WTC11 (cell line): ENCODE results near the gene MFSD12. TPM values are rescaled to one million over a fixed set of nuclear protein-coding genes. Genes with fewer than 3 reads are reported as not detected.

Experiments
- ATAC-seq: fragments of 200-7000 bp; cut with Tn5 transposase; 2 replicates; pipeline ENCODE4 v1.10.0; 2021; ENCODE audit warnings: mild to moderate bottlenecking, moderate library complexity
- CTCF ChIA-PET: fragments of 300-600 bp; sonication (Branson Sonifier 250); formaldehyde crosslinking; loops from one replicate; lab custom pipeline; 2021; ENCODE audit warnings: antibody characterized with exemption; lab: Charles Lee
- POLR2A ChIA-PET: fragments of 350-600 bp; sonication (Branson Sonifier 250); formaldehyde crosslinking; loops from one replicate; lab custom pipeline; 2021; ENCODE audit warnings: antibody characterized with exemption; lab: Charles Lee
- DNase-seq: peaks from one replicate; pipeline ENCODE4 v3.0.0; 2021; ENCODE audit warnings: low spot score
- H3K27ac Mint-ChIP-seq: 2 replicates; pipeline ENCODE4 v1.8.0; 2021; ENCODE audit warnings: mixed read lengths
- H3K27me3 Mint-ChIP-seq: 2 replicates; pipeline ENCODE4 v1.8.0; 2021; ENCODE audit warnings: low read depth, mild to moderate bottlenecking, moderate library complexity, mixed read lengths
- H3K36me3 Mint-ChIP-seq: 2 replicates; pipeline ENCODE4 v1.8.0; 2021; ENCODE audit warnings: mixed read lengths
- H3K4me1 Mint-ChIP-seq: 2 replicates; pipeline ENCODE4 v1.8.0; 2022; ENCODE audit warnings: mixed read lengths
- H3K4me3 Mint-ChIP-seq: 2 replicates; pipeline ENCODE4 v1.8.0; 2021; ENCODE audit warnings: mild to moderate bottlenecking, moderate library complexity, mixed read lengths
- H3K9me3 Mint-ChIP-seq: 2 replicates; pipeline ENCODE4 v1.8.0; 2021; ENCODE audit warnings: mixed read lengths
- AFF4 ChIP-seq: sonication (generic); formaldehyde crosslinking; IDR thresholded peaks from 2 replicates; pipeline ENCODE4 v1.8.1; 2023; ENCODE audit warnings: mild to moderate bottlenecking, missing genetic modification reagents, borderline replicate concordance
- AR ChIP-seq: fragments of 250-450 bp; sonication (Bioruptor Pico); IDR thresholded peaks from 2 replicates; pipeline ENCODE4 v1.9.0; 2021; ENCODE audit warnings: mild to moderate bottlenecking
- ATF2 ChIP-seq: sonication (generic); formaldehyde crosslinking; IDR thresholded peaks from 2 replicates; pipeline ENCODE4 v1.8.1; 2022; ENCODE audit warnings: low read depth, missing genetic modification reagents, borderline replicate concordance
- CREB1 ChIP-seq: sonication (generic); formaldehyde crosslinking; IDR thresholded peaks from 2 replicates; pipeline ENCODE4 v1.8.0; 2023; ENCODE audit warnings: mild to moderate bottlenecking, missing genetic modification reagents
- CTCF ChIP-seq: fragments of 200-600 bp; IDR thresholded peaks from 2 replicates; pipeline ENCODE4 v1.8.0; 2022; ENCODE audit warnings: antibody characterized with exemption
- E2F5 ChIP-seq: sonication (generic); formaldehyde crosslinking; IDR thresholded peaks from 2 replicates; pipeline ENCODE4 v1.8.1; 2022; ENCODE audit warnings: mild to moderate bottlenecking, moderate library complexity, missing genetic modification reagents
- EMX1 ChIP-seq: fragments of 250-450 bp; sonication (Bioruptor Pico); IDR thresholded peaks from 2 replicates; pipeline ENCODE4 v1.8.0; 2021; ENCODE audit warnings: mild to moderate bottlenecking
- ESRRA ChIP-seq: sonication (generic); formaldehyde crosslinking; IDR thresholded peaks from 2 replicates; pipeline ENCODE4 v1.8.1; 2022; ENCODE audit warnings: mild to moderate bottlenecking, missing genetic modification reagents, borderline replicate concordance
- HMGA2 ChIP-seq: fragments of 250-450 bp; sonication (Bioruptor Pico); IDR thresholded peaks from 2 replicates; pipeline ENCODE4 v1.4.0; 2021; ENCODE audit warnings: mild to moderate bottlenecking, moderate library complexity
- MAX ChIP-seq: sonication (generic); formaldehyde crosslinking; IDR thresholded peaks from 2 replicates; pipeline ENCODE4 v1.8.0; 2022; ENCODE audit warnings: mild to moderate bottlenecking, missing genetic modification reagents
- RELA ChIP-seq: sonication (generic); formaldehyde crosslinking; IDR thresholded peaks from 2 replicates; pipeline ENCODE4 v1.8.1; 2022; ENCODE audit warnings: missing genetic modification reagents, mild to moderate bottlenecking, borderline replicate concordance
- SP1 ChIP-seq: sonication (generic); formaldehyde crosslinking; conservative IDR thresholded peaks from 2 replicates; pipeline ENCODE4 v1.8.1; 2022; ENCODE audit warnings: missing genetic modification reagents
- TEAD4 ChIP-seq: sonication (generic); formaldehyde crosslinking; IDR thresholded peaks from 2 replicates; pipeline ENCODE4 v1.8.0; 2022; ENCODE audit warnings: mild to moderate bottlenecking, missing genetic modification reagents
- ZBTB21 ChIP-seq: sonication (generic); formaldehyde crosslinking; IDR thresholded peaks from 2 replicates; pipeline ENCODE4 v1.8.1; 2023; ENCODE audit warnings: mild to moderate bottlenecking, missing genetic modification reagents, borderline replicate concordance
- ZNF121 ChIP-seq: sonication (generic); formaldehyde crosslinking; IDR thresholded peaks from 2 replicates; pipeline ENCODE4 v1.8.0; 2023; ENCODE audit warnings: missing genetic modification reagents
- ZNF263 ChIP-seq: sonication (generic); formaldehyde crosslinking; IDR thresholded peaks from 2 replicates; pipeline ENCODE4 v1.8.1; 2022; ENCODE audit warnings: low read depth, mild to moderate bottlenecking, moderate library complexity, missing genetic modification reagents
- ZNF423 ChIP-seq: fragments of 250-450 bp; sonication (Bioruptor Pico); IDR thresholded peaks from 2 replicates; pipeline ENCODE4 v2.1.2; 2022; ENCODE audit warnings: mild to moderate bottlenecking, moderate library complexity
- ZNF512 ChIP-seq: sonication (generic); formaldehyde crosslinking; IDR thresholded peaks from 2 replicates; pipeline ENCODE4 v1.8.1; 2022; ENCODE audit warnings: missing genetic modification reagents, borderline replicate concordance
- total RNA-seq: library from RNA; stranded (reverse); gene quantifications from 3 replicates; pipeline ENCODE4 v1.2.3, GENCODE V29; 2021

The MFSD12 gene
- total RNA-seq, 1 experiment from 2014 or later: 59.9 TPM

GRCh38 chr19:3547767-3548282 lies 9.6 kb downstream of the MFSD12 start (continued):
- TF ChIP-seq CREB1 (CRISPR knock-in tag): no peak
- TF ChIP-seq MAX: no peak
- TF ChIP-seq EMX1 (CRISPR knock-in tag): no peak
- no peak for TF ChIP-seq ZNF423 (CRISPR knock-in tag)
- TF ChIP-seq AR (CRISPR knock-in tag): no peak
- TF ChIP-seq, all 79 proteins: peak for 0

- DNase-seq (peak; percentile 41), ATAC-seq (no peak)
- Mint-ChIP-seq H3K4me3 (no peak overlapping the region), H3K36me3 (no peaks in the 10 kb centered on the region), H3K4me1 (no peaks in the 10 kb centered on the region), H3K27ac (no peak overlapping the region), H3K27me3 (no peaks in the 10 kb centered on the region), H3K9me3 (no peaks in the 10 kb centered on the region)
- CTCF ChIA-PET: interaction anchor here (0.7 to 4.4 kb wide), 3 partner anchors 10 to 29 kb away, joined by 4 to 115 read pairs (median 5); partner anchors contain the start of gene MFSD12
- no peak for TF ChIP-seq AFF4 (CRISPR knock-in tag)
- TF ChIP-seq ZNF512 (CRISPR knock-in tag): no peak
- no peak for TF ChIP-seq SP1 (CRISPR knock-in tag)
- no peak for TF ChIP-seq E2F5 (CRISPR knock-in tag)
- TF ChIP-seq ZNF423 (CRISPR knock-in tag): no peak
- TF ChIP-seq ATF2: no peak
- TF ChIP-seq ZNF121 (CRISPR knock-in tag): peak; percentile 58; the same call in 1 of the 2 replicates
- TF ChIP-seq ZNF263 (CRISPR knock-in tag): no peak
- no peak for TF ChIP-seq HMGA2 (CRISPR knock-in tag)
- TF ChIP-seq CTCF: peak; percentile 31
- TF ChIP-seq RELA: no peak
- TF ChIP-seq TEAD4 (CRISPR knock-in tag): no peak
- TF ChIP-seq ZBTB21 (CRISPR knock-in tag): no peak
- no peak for TF ChIP-seq ESRRA (CRISPR knock-in tag)
- TF ChIP-seq, all 79 proteins: peak for 2
- POLR2A ChIA-PET: interaction anchor here (0.6 kb wide), 1 partner anchor 428 kb away, joined by 3 read pairs; no protein-coding TSS in a partner anchor
Measured at GRCh38 chr19:3547301-3547731, 10.1 kb downstream of the MFSD12 start.
